Measurements from ENCODE around the gene ACO2.
A peak's percentile ranks its signal among the peaks of the same experiment; 100 is the strongest.

ACO2 gene

DNA sequence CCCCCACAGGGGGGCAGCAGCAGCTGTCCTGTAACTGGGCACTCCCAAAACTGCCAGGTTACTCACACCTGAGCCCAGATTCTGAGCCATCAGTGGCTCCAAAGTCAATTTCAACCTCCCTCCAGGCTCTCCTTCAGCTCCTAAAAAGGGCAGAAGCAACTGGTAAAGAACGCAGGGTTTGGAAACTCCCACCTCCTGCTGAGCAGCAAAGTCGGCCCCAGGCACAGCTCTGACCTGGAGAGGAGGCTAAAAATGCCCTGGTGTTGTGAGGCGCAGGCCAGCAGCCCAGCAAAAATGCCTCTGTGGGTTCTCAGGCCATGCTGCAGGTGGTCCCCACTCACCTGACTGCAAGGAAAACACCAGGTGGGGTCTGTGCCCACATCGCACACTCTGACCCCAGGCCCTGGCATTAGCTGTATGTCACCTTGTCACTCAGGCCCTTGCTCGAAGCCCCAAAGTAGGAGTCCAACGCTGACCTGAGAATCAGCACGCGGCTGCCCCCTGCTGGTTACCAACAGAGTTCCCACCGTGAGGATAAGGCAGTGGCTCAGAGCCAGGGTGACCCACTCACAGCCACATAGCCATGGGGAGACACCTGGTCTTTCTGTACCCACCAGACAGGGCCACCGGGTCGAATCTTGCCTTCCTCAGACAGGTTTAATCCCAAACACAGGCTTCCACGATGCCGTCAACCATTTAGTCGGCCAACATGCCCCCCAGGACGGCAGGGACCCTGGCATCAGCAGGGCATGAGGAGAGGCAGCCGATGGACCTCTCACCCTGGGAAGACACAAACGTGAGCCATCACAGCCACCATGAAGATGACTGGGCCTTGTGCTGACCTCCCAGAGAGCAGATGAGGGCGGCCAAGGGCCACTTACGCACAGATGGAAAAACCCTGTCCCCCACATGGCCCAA, 64.2 kb downstream of the ACO2 start:
- Histone ChIP-seq H3K4me3 (ENCODE audit: low read depth in 1 of 2, low read length in 1 of 2) (no peak overlapping the region), H3K36me3 (peaks cover 40% of the 10 kb centered on the region), H3K9me3 (no peaks in the 10 kb centered on the region), H3K27me3 (no peaks in the 10 kb centered on the region), H3K4me1 (ENCODE audit: control insufficient read depth in 1 of 2, insufficient read depth in 1 of 2, low read depth in 1 of 2, low read length in 1 of 2) (no peaks in the 10 kb centered on the region), H3K27ac (no peak overlapping the region)
- peak; percentile 62 for TF ChIP-seq CTCF (IDR thresholded peaks at IDR 0.05)

DNA sequence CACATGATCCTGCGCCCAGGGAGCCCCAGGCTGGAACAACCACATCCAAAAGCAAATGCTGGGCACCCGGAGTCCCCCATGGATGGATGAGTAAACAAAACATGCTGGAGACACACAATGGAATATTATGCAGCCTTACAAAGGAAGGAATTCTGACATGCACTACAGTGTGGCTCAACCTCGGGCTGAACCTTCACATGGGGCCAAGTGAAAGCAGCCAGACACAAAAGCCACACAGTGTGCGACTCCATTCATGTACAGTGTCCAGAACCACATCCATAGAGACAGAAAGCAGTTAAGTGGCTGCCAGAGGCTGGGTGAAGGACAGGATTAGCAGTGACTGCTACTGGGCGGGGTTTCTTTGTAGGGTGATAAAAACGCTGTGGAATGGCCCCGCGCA, 65.3 kb downstream of the ACO2 start:
- Histone ChIP-seq H3K4me3 (ENCODE audit: low read depth in 1 of 2, low read length in 1 of 2) (no peak overlapping the region), H3K27me3 (no peaks in the 10 kb centered on the region), H3K27ac (no peak overlapping the region), H3K4me1 (ENCODE audit: control insufficient read depth in 1 of 2, insufficient read depth in 1 of 2, low read depth in 1 of 2, low read length in 1 of 2) (no peaks in the 10 kb centered on the region), H3K9me3 (no peaks in the 10 kb centered on the region), H3K36me3 (peaks cover 29% of the 10 kb centered on the region)
- no peak for TF ChIP-seq CTCF (IDR thresholded peaks at IDR 0.05)

GRCh38 chr22:41535244-41535643, 66.3 kb downstream of the ACO2 start:
- Histone ChIP-seq H3K9me3 (no peaks in the 10 kb centered on the region), H3K27me3 (no peaks in the 10 kb centered on the region), H3K4me3 (ENCODE audit: low read depth in 1 of 2, low read length in 1 of 2) (no peak overlapping the region), H3K27ac (no peak overlapping the region), H3K36me3 (peaks cover 30% of the 10 kb centered on the region), H3K4me1 (ENCODE audit: control insufficient read depth in 1 of 2, insufficient read depth in 1 of 2, low read depth in 1 of 2, low read length in 1 of 2) (no peaks in the 10 kb centered on the region)
- no peak for TF ChIP-seq CTCF (IDR thresholded peaks at IDR 0.05)

DNA sequence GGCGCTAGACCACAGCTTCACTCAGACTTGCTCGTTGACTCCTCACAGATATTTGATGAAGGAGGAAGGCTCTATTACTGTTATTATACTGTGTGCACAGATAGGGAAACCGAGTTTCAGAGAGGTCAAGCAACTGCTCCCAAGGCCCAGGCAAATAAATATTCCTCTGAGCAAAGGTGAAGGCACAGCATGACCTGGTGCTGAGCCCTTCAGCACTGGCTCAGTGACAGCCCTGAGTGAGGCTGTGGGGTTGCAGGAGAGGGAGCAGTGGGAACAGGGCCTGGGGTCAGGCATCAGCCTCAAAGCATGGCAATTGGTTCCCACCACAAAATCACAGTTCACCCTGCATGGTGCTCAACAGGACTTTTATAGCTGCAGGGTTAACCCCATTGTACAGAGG, 68.3 kb downstream of the ACO2 start:
- no peak for TF ChIP-seq CTCF (IDR thresholded peaks at IDR 0.05)
- no peaks in the 10 kb centered on the region for H3K4me1 ChIP-seq (ENCODE audit: control insufficient read depth in 1 of 2, insufficient read depth in 1 of 2, low read depth in 1 of 2, low read length in 1 of 2)
- no peaks in the 10 kb centered on the region for H3K9me3 ChIP-seq
- no peaks in the 10 kb centered on the region for H3K27me3 ChIP-seq
- H3K36me3 ChIP-seq, result peaks cover 11% of the 10 kb centered on the region
- no peak overlapping the region for H3K27ac ChIP-seq
- no peak overlapping the region for H3K4me3 ChIP-seq (ENCODE audit: low read depth in 1 of 2, low read length in 1 of 2)

GRCh38 chr22:41538583-41538982, 69.7 kb downstream of the ACO2 start:
- H3K27me3 ChIP-seq, result no peaks in the 10 kb centered on the region
- peaks cover 2 to 3% of the 10 kb centered on the region in 2 experiments for H3K4me1 ChIP-seq (ENCODE audit: control insufficient read depth in 1 of 2, insufficient read depth in 1 of 2, low read depth in 1 of 2, low read length in 1 of 2)
- H3K4me3 ChIP-seq (ENCODE audit: low read depth in 1 of 2, low read length in 1 of 2), result no peak overlapping the region
- no peak for TF ChIP-seq CTCF (IDR thresholded peaks at IDR 0.05)
- no peaks in the 10 kb centered on the region for H3K9me3 ChIP-seq
- H3K36me3 ChIP-seq, result peaks cover 9% of the 10 kb centered on the region
- no peak overlapping the region for H3K27ac ChIP-seq

All from neutrophil (primary cell).